ENCODE data around the gene SLCO2A1.

Gene SLCO2A1

DNA sequence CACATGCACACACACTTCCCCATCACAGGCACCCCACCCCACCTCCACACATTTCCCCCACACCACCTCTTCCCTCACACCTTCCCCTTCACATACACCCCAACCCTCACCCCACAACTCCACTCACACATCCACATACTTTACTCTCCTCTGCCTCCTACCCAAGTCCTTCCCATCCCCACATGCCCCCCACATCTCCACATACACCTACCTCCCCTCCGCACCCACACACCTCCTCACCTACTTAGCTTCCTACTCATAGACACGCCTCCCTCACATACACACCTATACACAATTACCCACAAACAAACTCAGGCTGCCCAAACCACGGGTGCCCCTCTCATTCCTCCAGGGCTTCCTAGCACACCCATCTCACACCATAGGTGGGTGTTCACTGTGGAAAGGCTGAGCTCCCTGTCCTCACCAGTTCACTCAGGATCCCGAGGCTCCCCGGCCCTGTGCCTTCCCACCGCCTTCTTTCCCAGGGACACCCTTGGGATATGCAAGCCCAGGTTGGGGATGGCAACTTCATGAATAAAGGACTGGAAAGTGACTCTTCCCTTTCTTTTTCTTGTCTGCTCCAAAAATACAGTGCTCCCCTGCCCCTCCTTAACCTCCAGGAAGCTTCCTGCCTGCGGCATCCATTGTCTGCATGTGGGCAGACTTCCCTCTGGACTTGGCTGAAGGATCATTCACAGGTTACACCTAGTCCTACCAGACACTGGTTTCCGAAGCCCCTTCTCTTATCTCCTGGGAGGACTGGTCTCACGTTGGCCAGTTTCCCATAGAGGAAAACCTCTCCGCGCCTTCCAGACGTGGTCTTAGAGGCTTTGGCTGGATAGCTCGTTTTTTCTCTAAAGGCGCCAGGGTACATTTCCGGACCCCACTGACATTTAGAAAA, 61.5 kb downstream of the SLCO2A1 start:
- TF ChIP-seq, protein P1, sequence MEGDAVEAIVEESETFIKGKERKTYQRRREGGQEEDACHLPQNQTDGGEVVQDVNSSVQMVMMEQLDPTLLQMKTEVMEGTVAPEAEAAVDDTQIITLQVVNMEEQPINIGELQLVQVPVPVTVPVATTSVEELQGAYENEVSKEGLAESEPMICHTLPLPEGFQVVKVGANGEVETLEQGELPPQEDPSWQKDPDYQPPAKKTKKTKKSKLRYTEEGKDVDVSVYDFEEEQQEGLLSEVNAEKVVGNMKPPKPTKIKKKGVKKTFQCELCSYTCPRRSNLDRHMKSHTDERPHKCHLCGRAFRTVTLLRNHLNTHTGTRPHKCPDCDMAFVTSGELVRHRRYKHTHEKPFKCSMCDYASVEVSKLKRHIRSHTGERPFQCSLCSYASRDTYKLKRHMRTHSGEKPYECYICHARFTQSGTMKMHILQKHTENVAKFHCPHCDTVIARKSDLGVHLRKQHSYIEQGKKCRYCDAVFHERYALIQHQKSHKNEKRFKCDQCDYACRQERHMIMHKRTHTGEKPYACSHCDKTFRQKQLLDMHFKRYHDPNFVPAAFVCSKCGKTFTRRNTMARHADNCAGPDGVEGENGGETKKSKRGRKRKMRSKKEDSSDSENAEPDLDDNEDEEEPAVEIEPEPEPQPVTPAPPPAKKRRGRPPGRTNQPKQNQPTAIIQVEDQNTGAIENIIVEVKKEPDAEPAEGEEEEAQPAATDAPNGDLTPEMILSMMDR (IDR thresholded peaks at IDR 0.05) = no peak
- no peak overlapping the region for H3K4me3 ChIP-seq (ENCODE audit: low read depth in 1 of 2, low read length in 1 of 2)
- no peaks in the 10 kb centered on the region for H3K27me3 ChIP-seq
- no peaks in the 10 kb centered on the region for H3K9me3 ChIP-seq
- peaks cover 5% of the 10 kb centered on the region in 2 experiments for H3K4me1 ChIP-seq (ENCODE audit: control insufficient read depth in 1 of 2, insufficient read depth in 1 of 2, low read depth in 1 of 2, low read length in 1 of 2)
- no peak overlapping the region for H3K27ac ChIP-seq
- no peaks in the 10 kb centered on the region for H3K36me3 ChIP-seq

DNA sequence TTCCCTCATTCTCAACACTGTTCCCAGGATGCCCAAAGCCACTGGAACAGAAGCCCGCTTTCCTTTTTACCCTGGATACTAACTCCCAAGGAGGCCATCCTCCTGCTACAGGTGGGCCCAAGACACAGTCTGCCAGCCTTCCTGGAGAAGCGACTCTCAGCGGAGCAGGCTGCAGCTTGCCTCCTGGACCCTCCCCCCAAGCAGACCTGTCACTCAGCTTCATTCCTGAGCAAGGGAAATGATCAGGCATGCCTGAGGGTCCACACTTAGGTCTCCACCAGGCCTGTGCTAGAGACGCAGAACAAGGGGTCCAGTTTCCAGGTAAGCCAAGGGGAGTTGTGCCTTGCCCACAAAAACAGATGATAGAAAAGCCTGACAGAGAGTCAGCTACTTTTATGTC, 62.8 kb downstream of the SLCO2A1 start:
- H3K9me3 ChIP-seq = no peaks in the 10 kb centered on the region
- no peak overlapping the region for H3K27ac ChIP-seq
- H3K4me1 ChIP-seq (ENCODE audit: control insufficient read depth in 1 of 2, insufficient read depth in 1 of 2, low read depth in 1 of 2, low read length in 1 of 2) = peaks cover 5% of the 10 kb centered on the region in 2 experiments
- no peaks in the 10 kb centered on the region for H3K36me3 ChIP-seq
- TF ChIP-seq, protein P1 (IDR thresholded peaks at IDR 0.05) = no peak
- no peaks in the 10 kb centered on the region for H3K27me3 ChIP-seq
- H3K4me3 ChIP-seq (ENCODE audit: low read depth in 1 of 2, low read length in 1 of 2) = no peak overlapping the region

DNA sequence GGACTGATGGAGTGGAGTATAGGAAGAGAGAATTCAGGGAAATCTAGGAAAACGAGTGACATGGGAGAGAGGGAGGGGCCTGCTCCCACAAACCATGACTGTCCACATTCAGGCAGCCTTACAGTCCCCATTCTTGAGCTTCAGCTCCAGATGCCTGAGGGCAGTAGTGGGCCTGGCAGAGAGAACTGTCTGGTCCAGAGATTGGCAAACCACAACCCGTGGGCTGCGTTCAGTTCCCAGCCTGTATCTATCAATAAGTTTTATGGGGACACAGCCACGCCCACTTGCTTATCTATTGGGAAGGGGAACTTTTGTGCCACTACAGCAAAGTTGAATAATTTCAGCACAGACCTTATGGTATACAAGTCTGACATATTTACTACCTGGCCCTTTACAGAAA, 63.8 kb downstream of the SLCO2A1 start:
- Histone ChIP-seq H3K9me3 (no peaks in the 10 kb centered on the region), H3K27ac (no peak overlapping the region), H3K27me3 (no peaks in the 10 kb centered on the region), H3K36me3 (no peaks in the 10 kb centered on the region), H3K4me1 (ENCODE audit: control insufficient read depth in 1 of 2, insufficient read depth in 1 of 2, low read depth in 1 of 2, low read length in 1 of 2) (peaks cover 5% of the 10 kb centered on the region in 2 experiments), H3K4me3 (ENCODE audit: low read depth in 1 of 2, low read length in 1 of 2) (no peak overlapping the region)
- TF ChIP-seq, protein P1 (IDR thresholded peaks at IDR 0.05) = no peak

DNA sequence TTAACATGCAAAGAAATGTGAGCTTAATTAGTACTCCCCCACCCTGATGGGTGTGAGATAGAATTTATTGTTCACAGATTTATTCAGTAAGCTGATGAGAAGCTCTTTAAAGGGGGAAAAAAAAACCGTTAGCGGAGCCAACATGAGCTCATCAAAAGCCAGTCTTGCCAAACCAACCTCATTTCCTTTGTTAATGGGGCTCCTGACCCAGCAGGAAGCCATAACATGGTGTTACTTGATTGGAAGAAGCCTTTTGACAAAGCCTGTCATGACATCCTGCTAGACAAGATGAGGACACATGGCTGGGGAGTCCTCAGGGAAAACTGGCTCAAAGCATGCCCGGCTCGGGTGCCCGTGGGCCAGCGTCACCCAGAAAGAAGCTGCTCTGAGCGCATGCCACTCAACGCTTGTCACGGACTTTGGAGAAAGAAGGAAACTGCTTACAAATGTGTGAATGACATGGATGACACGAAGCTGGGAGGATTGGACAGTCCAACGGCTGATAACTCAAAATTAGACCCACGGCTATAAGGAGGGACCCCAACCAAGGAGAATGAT, 64.6 kb downstream of the SLCO2A1 start:
- TF ChIP-seq, protein P1 (IDR thresholded peaks at IDR 0.05) = no peak
- no peaks in the 10 kb centered on the region for H3K9me3 ChIP-seq
- no peaks in the 10 kb centered on the region for H3K27me3 ChIP-seq
- H3K36me3 ChIP-seq = no peaks in the 10 kb centered on the region
- no peak overlapping the region for H3K27ac ChIP-seq
- H3K4me1 ChIP-seq (ENCODE audit: control insufficient read depth in 1 of 2, insufficient read depth in 1 of 2, low read depth in 1 of 2, low read length in 1 of 2) = peaks cover 5% of the 10 kb centered on the region in 2 experiments
- no peak overlapping the region for H3K4me3 ChIP-seq (ENCODE audit: low read depth in 1 of 2, low read length in 1 of 2)

DNA sequence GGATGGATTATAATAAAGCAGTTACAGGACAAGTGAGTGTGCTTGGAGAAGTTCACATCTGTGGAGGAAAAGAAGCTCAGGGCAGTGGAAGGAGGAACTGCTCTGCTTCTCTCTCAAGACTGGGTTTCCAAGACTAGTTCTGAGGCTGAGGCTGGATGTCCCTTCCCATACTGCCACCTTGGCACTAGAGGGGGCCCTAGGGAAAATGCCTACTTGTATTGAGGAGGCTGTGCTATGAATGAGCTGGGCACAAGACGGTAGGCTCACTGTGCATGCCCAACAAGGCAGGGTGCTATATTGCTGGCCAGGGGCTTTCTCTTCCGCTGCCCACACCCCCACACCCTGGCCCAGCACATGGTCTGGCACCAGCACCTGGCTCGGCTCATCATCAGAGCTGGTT, 65.2 kb downstream of the SLCO2A1 start:
- H3K36me3 ChIP-seq = no peaks in the 10 kb centered on the region
- TF ChIP-seq, protein P1 (IDR thresholded peaks at IDR 0.05) = no peak
- no peak overlapping the region for H3K27ac ChIP-seq
- H3K9me3 ChIP-seq = no peaks in the 10 kb centered on the region
- no peak overlapping the region for H3K4me3 ChIP-seq (ENCODE audit: low read depth in 1 of 2, low read length in 1 of 2)
- H3K4me1 ChIP-seq (ENCODE audit: control insufficient read depth in 1 of 2, insufficient read depth in 1 of 2, low read depth in 1 of 2, low read length in 1 of 2) = peaks cover 5% of the 10 kb centered on the region in 2 experiments
- H3K27me3 ChIP-seq = no peaks in the 10 kb centered on the region

All from neutrophil (primary cell).